HG02763 (cell line): Measurements from ENCODE around the gene SNCA.

ENCODE experiments used
- ATAC-seq: cut with Tn5 transposase; IDR thresholded peaks from one replicate; pipeline ENCODE4 v1.9.1; 2021; ENCODE audit warnings: mild to moderate bottlenecking, moderate library complexity; ENCODE audit not compliant: unreplicated experiment

SNCA gene

DNA sequence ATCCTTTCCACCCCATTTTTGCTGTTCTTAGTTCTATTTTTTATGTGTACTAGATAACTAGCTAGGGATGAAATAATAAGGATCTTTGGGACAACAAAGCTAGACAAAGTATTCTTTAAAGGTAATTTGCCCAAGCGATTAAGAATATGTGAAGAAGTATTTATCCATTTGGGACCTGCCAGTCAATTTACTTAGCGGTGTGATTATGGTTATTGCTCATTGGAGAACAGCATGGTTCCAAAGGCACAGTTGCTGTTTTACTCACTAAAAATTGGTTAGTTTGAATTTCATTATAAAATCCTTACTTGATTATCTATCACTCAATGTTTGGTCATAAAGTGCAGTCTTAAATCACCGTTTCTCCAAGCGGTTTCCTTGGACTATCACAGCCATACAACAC, 124.1 kb downstream of the SNCA start:
- ATAC-seq: no peak

- no peak for ATAC-seq
These were observed 124.8 kb downstream of the SNCA start for GRCh38 chr4:89712141-89712540.

DNA sequence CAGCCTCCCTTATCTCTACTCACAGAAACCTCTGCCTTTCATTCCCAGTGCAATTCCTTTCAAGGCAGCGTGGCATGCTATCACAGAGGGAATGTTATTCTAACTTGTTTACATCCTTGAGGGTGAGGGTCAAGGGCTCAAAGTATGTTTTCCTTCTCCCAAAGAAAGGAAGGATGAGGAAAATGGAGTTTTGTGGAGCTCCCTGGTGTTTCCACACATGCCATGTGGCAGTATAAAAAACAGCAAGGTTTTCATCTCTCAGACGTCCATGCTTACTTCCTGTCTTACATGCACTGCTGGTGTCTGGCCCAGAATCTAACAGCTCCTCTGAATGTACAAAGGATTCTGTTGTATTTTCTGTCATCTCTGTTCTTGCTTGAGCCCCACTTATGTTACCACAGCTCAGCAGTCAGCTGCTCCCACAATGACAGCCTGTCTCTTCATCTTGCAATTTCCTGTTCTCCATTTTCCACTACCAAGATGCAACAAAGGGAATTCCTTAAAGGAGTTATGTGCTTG, 128.0 kb downstream of the SNCA start:
- no peak for ATAC-seq

- ATAC-seq: no peak
These were observed 129.5 kb downstream of the SNCA start for GRCh38 chr4:89707467-89707866.

GRCh38 chr4:89704651-89705395, 132.1 kb downstream of the SNCA start:
- no peak for ATAC-seq

DNA sequence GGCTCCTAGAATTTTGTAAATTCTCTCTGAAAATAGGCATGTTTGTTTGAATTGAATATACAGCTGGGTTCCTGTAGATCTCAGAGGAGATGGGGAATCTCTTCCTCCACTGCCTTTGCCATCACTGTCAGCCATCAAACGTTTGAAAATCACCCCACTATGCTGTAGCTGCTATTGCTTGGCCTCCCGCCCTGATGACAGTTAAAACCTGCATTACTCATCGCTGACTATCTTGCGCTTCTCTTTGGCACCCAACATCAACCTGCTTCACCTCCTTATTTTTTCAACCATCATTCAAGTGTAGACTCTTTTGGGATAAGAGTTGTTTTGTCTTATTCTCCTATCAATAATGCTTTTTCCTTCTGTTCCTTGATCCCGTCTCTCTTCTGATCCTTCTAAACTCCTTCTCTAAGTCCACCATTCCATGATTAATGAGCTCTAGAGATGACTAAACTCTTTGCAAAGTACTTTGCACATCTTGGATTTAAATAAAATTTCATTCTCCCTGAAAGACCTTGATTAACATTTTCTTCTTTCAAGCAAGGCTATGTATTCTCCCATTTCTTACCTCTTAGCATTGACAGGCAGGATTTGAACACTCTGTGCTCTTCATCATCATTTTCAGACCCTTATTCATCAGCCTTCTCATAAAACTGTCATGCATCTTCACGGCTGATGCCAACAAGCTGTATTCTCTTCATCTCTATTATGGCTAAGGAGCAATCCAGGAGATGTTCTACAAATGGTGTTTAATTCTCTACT, 133.0 kb downstream of the SNCA start:
- ATAC-seq: no peak

- ATAC-seq: no peak
These were observed 136.1 kb downstream of the SNCA start for GRCh38 chr4:89700766-89701423.

DNA sequence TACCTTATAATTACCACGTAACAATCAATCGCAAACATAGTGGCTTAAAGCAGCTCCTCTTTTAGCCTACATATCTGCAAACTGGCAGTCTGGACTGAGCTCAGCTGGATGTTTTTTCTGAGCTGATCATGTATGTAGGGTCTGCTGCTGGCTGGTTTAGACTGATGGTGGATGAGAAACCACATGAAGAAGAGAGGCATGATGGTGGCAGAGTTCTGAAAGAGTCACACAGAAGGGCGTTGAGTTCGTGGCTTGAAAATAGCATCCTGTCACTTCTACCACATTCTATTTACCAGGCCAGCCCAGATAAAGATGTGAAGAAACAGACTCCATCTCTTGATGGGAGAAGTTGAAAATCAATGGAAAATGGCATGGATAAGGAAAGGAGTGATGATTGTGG, 151.3 kb downstream of the SNCA start:
- no peak for ATAC-seq

GRCh38 chr4:89685277-89685676, 151.7 kb downstream of the SNCA start:
- no peak for ATAC-seq

GRCh38 chr4:89684536-89684935, 152.4 kb downstream of the SNCA start:
- no peak for ATAC-seq

GRCh38 chr4:89682808-89683207, 154.2 kb downstream of the SNCA start:
- no peak for ATAC-seq

- no peak for ATAC-seq
These were observed 155.3 kb downstream of the SNCA start for GRCh38 chr4:89681671-89682070.

DNA sequence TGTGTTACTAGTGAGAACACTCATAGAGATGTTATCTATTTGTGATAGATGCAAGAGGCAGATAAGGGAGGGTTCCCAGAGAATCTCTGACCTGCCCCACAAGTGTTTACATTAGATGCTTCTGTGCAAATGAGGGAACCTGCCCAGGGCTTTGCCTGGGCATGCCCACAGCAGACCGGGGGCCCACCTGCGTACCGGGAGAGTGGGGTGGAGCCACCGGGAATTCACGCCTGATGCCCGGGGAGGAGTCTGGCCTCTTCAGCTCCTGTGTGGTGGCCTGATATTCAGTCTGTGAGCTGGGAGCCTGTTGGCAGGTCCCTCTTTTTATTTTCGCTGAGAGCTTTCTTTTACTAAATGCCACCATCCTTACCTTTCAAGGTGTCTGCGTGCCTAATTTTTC, 155.7 kb downstream of the SNCA start:
- ATAC-seq: no peak

GRCh38 chr4:89674876-89675459, 162.0 kb downstream of the SNCA start:
- ATAC-seq: no peak
